Occipital lobe (tissue), 2 donors: ENCODE data around the gene MANEAL. TPM values are rescaled to one million over a fixed set of nuclear protein-coding genes. Genes with fewer than 3 reads are reported as not detected.

ENCODE experiments used
- DNase-seq: peaks from one replicate; lab custom pipeline; 2025; lab: John Stamatoyannopoulos, UW
- total RNA-seq: library from RNA; depleted of rRNA; stranded (reverse); fragments of >200 nt; gene quantifications from one replicate; pipeline ENCODE4 v1.2.3, GENCODE V29; 2014

Gene MANEAL
- total RNA-seq, 1 donor from 2014 or later: 30.7 TPM

DNA sequence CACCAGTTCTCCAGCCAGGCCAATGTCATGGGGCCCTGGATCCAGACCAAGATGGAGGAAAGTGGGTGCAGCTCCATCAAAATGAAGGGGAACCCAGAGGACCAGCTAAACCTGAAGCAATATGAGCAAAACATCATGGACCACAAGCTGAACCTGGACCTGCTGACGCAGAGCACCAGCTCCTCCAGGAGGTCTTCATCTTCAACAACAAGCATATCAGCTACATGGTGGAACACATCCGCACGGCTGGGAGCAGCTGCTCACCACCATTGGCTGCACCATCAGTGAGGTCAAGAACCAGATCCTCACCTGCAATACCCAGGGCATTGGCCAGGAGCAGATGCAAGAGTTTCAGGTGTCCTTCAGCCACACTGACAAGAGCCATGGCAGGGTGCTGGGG, 15.0 kb upstream of the MANEAL start:
- DNase-seq: no peak

DNA sequence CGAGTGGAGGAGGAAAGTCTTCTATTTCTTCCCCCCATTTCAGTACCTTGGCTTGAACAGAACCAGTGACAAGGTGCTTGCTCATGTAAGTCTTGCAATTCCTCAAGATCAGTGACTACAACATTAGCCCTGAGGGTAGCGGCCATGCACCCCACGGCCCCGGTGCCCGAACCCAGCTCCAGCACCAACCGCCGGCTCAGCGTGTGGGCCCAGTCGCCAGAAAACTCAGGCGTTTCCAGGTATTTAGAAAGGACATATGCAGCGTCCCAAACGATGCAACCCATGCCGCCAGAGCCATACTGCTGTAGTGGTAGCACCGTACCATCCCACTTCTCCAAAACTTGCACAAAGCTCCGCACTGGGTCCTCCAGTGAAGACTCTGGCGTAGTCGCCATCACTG, 11.2 kb upstream of the MANEAL start:
- DNase-seq: no peak

DNA sequence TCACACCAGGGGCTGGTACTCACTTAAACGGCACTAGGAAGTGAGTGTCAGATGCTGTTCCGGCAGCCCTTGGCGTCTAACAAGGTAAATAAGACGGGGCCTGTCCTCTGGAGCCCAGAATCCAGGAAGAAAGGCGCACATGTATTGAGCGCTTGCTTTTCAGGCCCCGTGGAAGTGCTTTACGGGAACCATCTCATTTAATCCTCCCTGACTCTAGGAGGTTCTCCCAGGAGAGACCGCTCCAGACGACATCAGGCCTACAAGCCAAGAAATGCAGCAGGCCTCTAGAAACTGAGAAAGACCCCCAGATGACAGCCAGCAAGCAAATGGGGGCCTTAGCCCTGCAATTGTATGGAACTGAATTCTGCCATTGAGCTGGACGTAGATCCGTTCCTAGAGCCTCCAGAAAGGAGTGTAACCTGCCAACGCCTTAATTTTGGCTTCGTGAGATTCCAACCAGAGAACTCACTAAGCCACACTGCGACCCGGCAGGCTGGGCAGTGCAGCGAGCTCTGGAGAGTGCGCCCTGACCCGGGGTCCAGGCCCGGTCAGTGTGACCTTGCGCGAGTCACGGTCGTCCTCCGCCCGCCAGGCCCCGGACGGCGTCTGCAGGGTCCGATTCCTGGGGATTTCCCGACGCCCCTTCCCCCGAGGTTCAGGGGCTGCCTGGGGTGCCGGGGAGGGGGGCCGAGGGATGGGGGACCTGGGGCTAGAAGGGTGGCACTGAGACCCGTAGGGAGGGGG, 532 bp upstream of the MANEAL start:
- no peak for DNase-seq

DNA sequence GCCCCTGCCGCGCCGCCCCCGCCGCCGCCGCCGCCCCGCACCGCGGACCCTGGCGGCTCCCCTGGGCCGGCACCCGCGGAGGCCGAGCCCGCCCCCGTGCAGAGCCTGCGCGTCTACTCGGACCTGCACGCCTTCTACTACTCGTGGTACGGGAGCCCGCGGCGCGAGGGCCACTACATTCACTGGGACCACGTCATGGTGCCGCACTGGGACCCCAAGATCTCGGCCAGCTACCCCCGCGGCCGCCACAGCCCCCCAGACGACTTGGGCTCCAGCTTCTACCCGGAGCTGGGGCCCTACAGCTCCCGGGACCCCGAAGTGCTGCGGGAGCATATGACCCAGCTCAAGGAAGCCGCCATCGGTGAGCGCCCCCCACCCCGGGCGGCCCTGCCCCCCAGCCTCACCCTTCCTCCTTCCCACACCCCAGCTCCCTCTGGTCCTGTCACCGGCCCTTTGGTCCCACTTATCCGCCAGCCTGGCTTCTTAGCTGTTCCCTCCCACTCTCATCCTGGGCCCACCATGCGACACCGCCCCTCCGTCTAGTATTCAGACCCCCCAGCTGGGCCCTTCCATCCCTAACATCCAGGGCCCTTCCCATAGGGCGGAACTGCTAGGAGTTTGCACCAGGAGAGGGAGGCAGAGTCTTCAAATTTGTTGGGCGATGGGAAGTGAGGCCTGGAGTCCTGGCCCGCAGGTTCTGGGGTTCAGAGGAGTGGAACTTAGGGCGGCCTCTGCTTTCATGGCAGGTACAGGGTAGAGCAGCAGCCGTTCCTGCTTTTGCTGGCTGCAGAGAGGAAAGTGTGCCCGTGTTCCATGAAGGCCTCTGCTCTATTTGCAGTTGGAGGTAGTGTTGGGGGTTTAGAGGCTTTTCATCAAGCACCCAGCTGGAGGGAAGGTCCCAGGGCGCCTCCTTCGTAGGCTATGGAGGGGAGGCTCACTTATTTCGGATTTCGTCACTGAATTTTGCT, 1.0 kb downstream of the MANEAL start:
- no peak for DNase-seq

DNA sequence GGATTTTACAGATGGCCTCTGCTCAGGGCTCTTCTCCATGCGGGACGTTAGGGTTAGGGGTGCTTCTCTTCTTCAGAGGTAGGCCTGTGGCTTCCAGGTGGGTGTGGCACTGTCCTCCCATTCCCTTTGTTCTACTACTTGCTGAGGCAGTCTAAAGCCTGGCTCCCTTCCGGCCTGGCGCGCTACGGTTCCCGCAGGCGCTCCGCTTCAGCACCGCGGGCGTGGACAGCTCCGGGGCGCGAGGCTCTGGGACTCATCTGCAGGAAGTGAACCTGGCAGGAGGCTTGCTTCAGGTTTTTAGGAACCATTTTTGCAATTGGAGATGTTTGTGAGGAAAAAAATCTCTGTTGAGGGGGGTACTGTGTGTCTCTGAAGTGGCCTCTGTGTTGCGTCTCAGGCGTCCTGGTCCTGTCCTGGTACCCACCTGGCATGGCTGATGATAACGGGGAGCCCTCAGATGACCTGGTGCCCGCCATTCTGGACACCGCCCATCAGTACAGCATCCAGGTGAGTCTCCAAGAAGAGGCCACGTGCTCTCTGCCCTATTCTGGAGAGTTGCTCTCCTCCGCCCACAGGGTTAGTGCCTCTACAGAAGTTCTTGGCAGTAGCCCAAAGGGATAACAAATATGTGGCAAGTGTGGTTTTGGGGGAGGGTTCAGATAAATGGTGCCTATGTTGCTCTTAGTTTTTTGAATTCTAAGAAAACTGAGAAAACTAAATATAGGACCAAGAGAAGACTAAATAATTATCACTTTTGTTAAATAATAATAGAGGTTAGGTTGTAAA, 1.9 kb downstream of the MANEAL start:
- DNase-seq: no peak

DNA sequence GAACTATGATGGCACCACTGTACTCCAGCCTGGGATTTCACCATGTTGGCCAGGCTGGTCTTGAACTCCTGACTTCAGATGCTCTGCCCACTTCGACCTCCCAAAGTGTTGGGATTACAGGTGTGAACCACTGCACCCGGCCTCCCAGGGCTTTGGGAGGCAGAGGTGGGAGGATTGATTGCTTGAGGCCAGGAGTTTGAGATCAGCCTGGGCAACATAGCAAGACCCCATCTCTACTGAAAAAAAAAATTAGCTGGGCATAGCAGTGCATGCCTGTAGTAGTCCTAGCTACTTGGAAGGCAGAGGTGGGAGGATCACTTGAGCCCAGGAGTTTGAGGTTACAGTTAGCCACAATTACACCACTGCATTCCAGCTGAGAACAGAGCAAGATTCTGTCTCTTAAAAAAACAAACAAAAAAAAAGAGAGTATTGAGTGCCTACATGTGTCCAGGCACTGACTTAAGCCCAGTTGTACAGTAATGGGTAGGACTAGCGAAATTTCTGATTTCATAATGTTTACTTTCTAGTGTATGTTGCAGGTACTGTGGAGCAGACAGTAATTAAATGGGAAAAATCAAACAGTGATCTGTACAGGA, 4.2 kb downstream of the MANEAL start:
- no peak for DNase-seq

DNA sequence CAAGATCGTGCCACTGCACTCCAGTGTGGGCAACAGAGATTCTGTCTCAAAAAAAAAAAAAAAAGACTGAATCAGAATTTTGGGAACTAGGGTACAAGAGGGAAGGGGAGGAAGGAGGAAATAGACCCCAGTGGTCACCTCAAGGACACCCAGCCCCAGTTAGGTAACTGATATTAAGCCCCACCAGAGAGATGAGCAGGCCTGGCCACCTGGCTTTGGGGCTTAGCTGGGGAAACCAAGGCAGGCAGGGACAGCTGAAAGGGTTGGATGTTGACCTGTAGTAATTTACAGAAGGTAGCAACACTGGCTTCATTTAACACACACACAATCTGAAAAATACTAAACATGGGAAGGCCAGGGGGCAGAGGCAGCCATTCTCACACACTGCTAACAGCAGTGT, 8.8 kb downstream of the MANEAL start:
- no peak for DNase-seq

DNA sequence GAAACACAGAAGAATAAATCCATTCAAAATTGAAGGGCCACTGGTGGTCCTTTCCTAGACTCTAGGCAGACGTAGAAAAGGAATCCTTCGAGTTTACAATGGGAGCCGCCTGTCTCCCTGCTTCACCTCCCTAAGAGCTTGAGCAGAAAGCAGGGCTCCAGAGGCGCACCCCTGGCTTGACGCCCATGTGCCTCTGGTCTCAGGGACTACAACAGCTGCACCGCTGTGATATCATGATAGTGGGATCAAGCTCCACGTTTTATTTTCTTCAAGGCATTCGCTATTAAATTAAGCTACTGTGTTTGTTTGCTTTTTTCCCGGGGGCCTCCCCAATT, 13.5 kb downstream of the MANEAL start:
- no peak for DNase-seq

DNA sequence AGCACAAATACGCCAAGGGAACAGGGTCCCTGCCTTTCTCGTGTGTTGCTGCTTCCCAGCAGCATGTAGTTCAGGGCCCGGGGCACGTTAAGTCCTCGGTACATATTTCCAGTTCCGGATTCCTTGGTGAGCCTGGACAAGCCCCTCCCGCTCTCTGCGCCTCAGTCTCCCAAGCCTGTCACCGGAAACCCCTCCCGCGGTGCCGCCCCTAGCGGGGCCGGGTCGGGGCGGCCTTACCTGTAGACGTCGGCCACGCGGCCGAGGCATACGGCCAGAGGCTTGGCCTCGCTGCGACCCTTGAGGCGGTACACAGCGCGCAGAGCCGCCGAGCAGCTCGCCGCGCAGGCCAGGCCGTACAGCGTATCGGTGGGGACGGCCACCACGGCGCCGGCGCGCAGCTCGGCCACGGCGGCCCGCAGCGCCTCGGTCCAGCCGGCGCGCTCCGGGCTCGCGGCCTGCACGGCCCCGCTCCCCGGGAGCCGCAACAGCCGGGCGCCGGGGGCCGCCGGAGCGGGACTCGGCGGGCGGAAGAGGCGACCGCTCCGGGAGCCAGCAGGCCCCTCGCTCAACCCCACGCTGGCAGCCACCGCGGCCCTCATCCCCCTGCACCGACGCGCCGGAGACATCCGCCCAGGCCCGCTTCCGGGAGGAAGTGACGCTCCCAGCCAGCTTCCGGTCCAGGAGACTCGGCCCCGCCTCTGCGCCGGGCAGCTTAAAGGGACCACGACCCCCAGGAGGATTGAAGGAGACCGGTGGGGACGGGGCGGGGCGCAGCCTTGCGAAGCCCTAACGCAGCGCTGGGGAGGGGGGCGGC, 14.1 kb downstream of the MANEAL start, which contains the start of the genes C1orf122 and YRDC:
Gene C1orf122, plus strand, starts transcription at position 236 of the 814 bp plus-strand sequence. CDS start 615 bp downstream, outside the sequence.
Gene YRDC, minus strand, starts transcription at position 654 of the 814 bp plus-strand sequence. Its CDS starts 28 bp downstream, at position 626.
- DNase-seq: peak; percentile 91

DNA sequence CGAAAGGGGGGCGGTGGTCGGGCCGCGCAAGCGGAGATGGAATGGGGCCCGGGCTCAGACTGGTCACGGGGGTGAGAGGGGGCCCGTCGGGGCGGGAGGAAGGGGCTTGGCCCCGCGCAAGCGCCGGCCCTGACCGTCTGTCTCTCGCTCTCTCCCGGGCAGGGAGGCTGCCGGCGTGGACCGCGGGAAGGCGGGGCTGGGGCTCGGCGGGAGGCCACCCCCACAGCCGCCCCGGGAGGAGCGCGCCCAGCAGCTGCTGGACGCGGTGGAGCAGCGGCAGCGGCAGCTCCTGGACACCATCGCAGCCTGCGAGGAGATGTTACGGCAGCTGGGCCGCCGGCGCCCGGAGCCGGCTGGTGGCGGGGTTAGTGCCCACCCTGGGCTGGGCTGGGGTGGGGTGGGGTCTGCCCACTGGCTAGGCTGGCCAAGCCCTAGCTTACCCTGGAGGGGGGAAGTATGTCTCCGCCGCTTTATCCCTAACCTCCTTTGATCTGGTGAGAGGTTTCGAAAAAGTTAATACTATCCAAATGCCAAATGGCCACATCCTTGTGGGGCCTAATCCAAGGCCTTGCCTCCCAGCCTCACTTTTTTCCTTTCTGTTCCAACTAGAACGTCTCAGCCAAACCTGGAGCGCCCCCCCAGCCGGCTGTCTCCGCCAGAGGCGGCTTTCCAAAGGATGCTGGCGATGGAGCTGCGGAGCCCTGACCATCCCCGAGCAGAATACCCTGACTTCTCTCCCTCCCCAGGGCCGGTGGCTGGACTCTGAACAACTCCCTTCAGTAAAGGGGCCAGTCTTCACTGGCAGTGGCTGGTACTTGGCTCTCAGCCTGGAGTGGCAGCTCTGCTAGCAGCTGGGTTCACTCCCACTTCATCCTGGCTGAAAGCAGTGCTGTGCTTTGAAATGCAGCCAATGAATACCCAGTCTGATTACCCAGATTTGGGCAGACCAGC, 15.0 kb downstream of the MANEAL start:
- peak; percentile 83 for DNase-seq

DNA sequence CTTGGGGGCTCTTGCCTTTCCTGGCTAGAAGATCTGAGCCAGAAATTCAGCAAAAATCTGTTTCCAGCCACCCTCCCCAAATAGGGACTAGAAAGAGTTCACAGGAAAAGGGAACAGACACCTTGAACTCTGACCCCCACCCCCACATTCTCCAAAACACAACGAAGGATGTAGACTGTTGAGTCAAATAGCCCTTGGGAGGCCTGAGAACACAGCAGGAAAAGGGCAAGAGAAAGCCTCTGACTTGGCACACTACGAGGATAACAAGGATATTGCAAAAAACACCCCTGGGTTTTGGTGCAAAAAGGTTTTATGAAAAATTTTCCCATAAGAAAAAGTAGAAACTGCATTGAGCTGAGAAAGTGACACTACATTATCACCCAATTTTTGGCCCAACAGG, 16.3 kb downstream of the MANEAL start:
- DNase-seq: no peak

DNA sequence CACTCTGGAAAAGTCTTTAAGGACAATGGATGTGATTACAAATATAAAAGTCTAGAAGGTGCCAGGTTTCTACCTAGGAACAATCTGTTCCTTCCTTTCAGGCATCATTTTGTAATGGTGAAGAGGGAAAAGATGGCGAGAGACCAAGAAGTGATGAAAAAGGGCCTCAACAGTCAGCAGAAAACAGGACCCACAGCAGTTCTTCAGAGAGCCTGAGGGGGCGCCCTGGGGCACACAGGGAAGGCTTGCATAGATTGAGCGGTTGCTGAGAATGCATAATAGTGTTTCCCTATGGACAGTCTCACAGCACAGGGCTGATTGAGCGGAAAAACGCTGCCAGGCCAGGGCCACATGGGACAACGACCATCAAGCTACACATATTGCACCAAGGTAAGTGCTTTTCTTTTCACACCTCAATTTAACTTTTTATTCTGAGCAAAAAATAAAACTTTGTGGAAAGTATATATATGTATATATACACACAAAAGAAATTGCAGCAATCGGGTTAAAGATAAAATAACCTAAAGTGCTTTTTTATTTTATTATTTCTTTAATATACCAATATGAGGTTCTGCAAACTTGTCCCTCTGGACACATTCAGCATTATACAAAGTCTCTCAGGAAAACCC, 17.5 kb downstream of the MANEAL start:
- DNase-seq: no peak

DNA sequence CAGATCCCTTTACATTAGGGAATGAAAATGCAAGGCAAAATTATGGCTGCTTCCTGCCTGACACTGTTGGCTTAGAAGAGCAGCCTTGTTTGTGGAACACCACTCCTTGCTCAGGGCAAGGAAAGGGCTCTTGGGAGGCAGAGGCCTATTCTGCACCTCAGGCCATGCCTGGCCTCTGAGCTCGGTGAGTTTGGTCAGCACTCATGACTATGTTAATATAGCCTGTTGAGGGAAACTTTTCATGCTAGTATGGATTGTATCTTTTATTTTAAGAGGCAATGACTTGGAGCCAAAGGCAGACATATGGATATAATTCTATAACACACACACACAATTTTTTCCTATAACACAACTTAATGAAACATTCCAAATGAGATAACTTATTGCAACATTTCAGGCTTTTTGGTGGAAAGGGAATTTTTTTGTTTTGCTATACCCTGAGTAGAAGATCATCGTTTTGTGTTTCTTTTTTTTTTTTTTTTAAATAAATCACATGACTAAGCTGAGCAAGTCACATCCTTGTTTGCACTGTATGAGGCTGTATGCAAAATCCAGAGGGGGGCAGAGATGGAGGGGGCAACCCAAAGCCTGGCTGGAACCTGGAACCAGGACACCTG, 20.0 kb downstream of the MANEAL start:
- DNase-seq: no peak

DNA sequence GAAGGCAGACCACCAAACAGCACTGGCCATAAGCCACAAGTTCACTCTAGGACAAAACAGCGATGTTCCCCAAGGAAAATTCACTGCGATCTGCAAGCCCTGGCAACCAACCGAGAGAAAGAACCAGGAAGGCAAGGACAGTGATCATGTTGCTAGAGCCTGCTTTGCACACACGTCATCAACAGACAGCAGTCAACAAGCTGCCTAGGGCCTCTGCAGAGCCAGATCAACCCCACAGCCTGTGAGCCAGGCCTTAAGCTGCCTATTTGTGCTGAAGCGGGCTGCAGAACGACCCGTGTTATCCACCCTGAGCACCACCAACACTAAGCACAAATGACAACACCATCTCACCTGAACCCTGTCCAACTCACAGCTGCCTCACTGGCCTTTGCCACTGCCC, 20.6 kb downstream of the MANEAL start:
- no peak for DNase-seq

DNA sequence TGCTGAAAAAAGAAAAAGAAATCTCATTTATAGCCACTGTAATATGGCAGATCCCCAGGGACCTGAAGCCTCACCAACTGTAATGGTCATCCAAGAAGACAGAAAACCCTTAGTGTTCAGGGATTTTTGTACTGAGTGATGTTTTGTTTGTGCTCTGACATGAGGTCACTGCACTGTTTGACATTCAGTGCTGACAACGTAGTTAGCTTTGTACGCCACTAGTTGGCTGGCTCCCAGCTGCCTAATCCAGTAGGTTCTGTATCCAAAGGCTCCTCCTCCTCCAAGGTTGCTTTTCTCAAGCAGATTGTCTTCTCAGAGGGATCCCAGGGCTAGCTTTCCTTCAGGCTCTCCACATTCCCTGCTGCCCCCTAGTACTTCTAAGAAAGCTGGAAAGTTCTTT, 23.8 kb downstream of the MANEAL start:
- DNase-seq: peak; percentile 13

DNA sequence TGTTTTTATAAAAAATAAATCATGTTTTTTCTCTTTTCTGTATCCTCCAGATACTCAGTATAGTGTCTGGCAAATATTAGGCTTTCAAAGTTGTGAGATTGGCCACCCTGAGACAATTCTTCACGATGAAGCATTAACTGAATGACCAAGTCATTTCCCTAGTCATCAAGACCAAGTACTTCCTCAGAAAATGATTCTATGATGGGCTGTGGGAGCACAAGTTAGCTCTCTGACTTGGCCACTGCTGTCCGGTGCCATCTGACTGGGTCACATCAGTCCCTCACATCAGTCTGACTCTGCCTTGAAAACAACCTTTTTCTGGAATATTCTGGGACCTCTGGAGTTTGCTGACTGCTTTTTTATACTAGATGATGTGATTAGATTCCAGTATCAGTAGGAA, 27.8 kb downstream of the MANEAL start:
- no peak for DNase-seq

DNA sequence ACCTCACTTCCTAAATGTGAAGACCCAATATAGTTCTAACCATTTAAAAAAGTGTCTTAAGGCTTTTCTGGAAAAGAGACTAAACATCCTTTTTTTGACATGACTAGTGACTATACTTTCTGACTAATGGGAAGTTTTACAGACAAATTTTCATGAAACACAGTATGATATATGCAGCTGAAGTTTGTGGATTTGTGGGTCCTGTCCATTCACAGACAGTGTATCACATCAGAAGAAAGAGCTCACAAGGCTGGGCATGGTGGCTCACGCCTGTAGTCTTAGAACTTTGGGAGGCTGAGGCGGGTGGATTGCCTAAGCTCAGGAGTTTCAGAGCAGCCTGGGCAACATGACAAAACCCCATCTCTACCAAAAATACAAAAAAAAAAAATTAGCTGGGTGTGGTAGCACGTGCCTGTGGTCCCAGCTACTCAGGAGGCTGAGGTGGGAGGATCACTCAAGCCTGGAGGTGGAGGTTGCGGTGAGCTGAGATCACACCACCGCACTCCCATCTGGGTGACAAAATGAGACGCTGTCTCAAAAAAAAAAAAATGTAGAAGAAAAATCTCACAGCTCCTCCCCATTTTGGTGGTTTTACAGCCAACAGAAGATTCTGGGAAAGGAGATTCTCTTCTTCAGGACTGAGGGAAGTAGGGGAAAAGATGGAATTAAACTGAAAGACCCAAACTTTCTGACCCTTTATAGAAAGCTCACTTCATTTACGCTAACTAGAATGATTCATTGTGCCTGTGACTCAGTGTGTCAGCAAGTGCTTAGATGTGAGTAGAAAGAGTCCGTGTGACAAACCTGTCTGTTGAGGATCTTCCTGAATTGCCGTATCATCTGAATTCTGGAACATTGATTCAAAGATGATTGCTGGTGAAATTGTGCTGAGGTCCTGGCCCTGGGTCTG, 29.5 kb downstream of the MANEAL start:
- no peak for DNase-seq
